HEK293 (cell line): ENCODE results near the gene RNF40.

Experiments used
- CTCF ChIP-seq: fragments of 450-650 bp; formaldehyde crosslinking; IDR thresholded peaks from 2 replicates; pipeline ENCODE4 v1.5.1; 2016; ENCODE audit warnings: missing biosample characterization, missing genetic modification characterization
- HIC1 ChIP-seq: fragments of 450-650 bp; formaldehyde crosslinking; IDR thresholded peaks from 2 replicates; pipeline ENCODE4 v1.5.1; 2016; ENCODE audit warnings: missing biosample characterization, missing genetic modification characterization
- PRDM10 ChIP-seq: fragments of 450-650 bp; formaldehyde crosslinking; IDR thresholded peaks from 2 replicates; pipeline ENCODE4 v1.5.1; 2016; ENCODE audit warnings: missing biosample characterization, missing genetic modification characterization
- REST ChIP-seq: fragments of 450-650 bp; formaldehyde crosslinking; IDR thresholded peaks from 2 replicates; pipeline ENCODE4 v1.5.1; 2016; ENCODE audit warnings: missing biosample characterization, missing genetic modification characterization
- ZBTB10 ChIP-seq: fragments of 450-650 bp; formaldehyde crosslinking; IDR thresholded peaks from 2 replicates; pipeline ENCODE4 v1.5.1; 2016; ENCODE audit warnings: missing biosample characterization, missing genetic modification characterization
- ZBTB17 ChIP-seq: fragments of 450-650 bp; formaldehyde crosslinking; IDR thresholded peaks from 2 replicates; pipeline ENCODE4 v1.5.1; 2016; ENCODE audit warnings: missing biosample characterization, missing genetic modification characterization
- ZNF138 ChIP-seq: fragments of 450-650 bp; formaldehyde crosslinking; IDR thresholded peaks from 2 replicates; pipeline ENCODE4 v1.5.1; 2016; ENCODE audit warnings: missing biosample characterization, missing genetic modification characterization, borderline replicate concordance
- ZNF24 ChIP-seq: fragments of 450-650 bp; formaldehyde crosslinking; IDR thresholded peaks from 2 replicates; pipeline ENCODE4 v1.5.1; 2016; ENCODE audit warnings: missing biosample characterization, missing genetic modification characterization
- ZNF26 ChIP-seq: fragments of 450-650 bp; formaldehyde crosslinking; IDR thresholded peaks from 2 replicates; pipeline ENCODE4 v1.5.1; 2016; ENCODE audit warnings: missing biosample characterization, missing genetic modification characterization
- ZNF266 ChIP-seq: fragments of 450-650 bp; formaldehyde crosslinking; IDR thresholded peaks from 2 replicates; pipeline ENCODE4 v1.5.1; 2016; ENCODE audit warnings: missing biosample characterization, missing genetic modification characterization, low read depth
- ZNF274 ChIP-seq, 2 experiments: fragments of 200-500 bp in 1 of 2; fragments of 450-650 bp in 1 of 2; sonication (Bioruptor generic) in 1 of 2; formaldehyde crosslinking in 1 of 2; IDR thresholded peaks; 2 replicates each; pipeline versions ENCODE4 v1.5.1 to v1.6.1; 2014 to 2016; ENCODE audit warnings: borderline replicate concordance in 1 of 2, inconsistent platforms in 1 of 2, low read length in 1 of 2, missing biosample characterization in 1 of 2, missing genetic modification characterization in 1 of 2
- ZNF302 ChIP-seq: fragments of 450-650 bp; formaldehyde crosslinking; IDR thresholded peaks from 2 replicates; pipeline ENCODE4 v1.5.1; 2016; ENCODE audit warnings: missing biosample characterization, missing genetic modification characterization, low read depth
- ZNF416 ChIP-seq: fragments of 450-650 bp; formaldehyde crosslinking; IDR thresholded peaks from 2 replicates; pipeline ENCODE4 v1.5.1; 2016; ENCODE audit warnings: missing biosample characterization, missing genetic modification characterization
- ZNF830 ChIP-seq: fragments of 450-650 bp; IDR thresholded peaks from 2 replicates; pipeline ENCODE4 v1.5.0; 2018; ENCODE audit warnings: missing biosample characterization, missing genetic modification characterization, low read depth, mild to moderate bottlenecking, moderate library complexity

- TF ChIP-seq ZBTB17 (tag by site-specific recombination) (no peak), ZNF26 (tag by site-specific recombination) (no peak), CTCF (tag by site-specific recombination) (no peak), ZBTB10 (tag by site-specific recombination) (no peak), PRDM10 (tag by site-specific recombination) (no peak), ZNF302 (no peak), ZNF416 (tag by site-specific recombination) (no peak), HIC1 (tag by site-specific recombination) (no peak), REST (tag by site-specific recombination) (no peak), ZNF24 (no peak), ZNF830 (no peak), ZNF266 (tag by site-specific recombination) (no peak), ZNF274 (IDR thresholded peaks at IDR 0.05; ENCODE audit: low read length) (no peak), ZNF274 (tag by site-specific recombination; IDR thresholded peaks at IDR 0.05; ENCODE audit: borderline replicate concordance) (no peak), ZNF138 (tag by site-specific recombination) (no peak)
Observed at GRCh38 chr16:30760001-30760559, 2.0 kb upstream of the RNF40 start.
